Neural progenitor cell (in vitro differentiated cells): ENCODE data around the gene ADRB2. TPM values are rescaled to one million over a fixed set of nuclear protein-coding genes. Genes with fewer than 3 reads are reported as not detected.
A peak's percentile ranks its signal among the peaks of the same experiment; 100 is the strongest.

Experiments used
- DNase-seq: peaks from one replicate; pipeline ENCODE4 v3.0.0-alpha.2; 2016; ENCODE audit warnings: low spot score
- H2AFZ ChIP-seq: fragments of 200-600 bp; sonication (generic); replicated peaks from 2 replicates; pipeline ENCODE4 v1.6.1; 2016; ENCODE audit warnings: antibody characterized with exemption
- H3F3A ChIP-seq: fragments of 200-600 bp; sonication (generic); 2 replicates; pipeline ENCODE4 v1.6.1; 2016; ENCODE audit warnings: antibody characterized with exemption, low read depth
- H3K27ac ChIP-seq: fragments of 200-600 bp; sonication (generic); 2 replicates; pipeline ENCODE4 v1.5.1; 2016; ENCODE audit warnings: mild to moderate bottlenecking
- H3K27me3 ChIP-seq: fragments of 200-600 bp; sonication (generic); 2 replicates; pipeline ENCODE4 v1.6.1; 2016; ENCODE audit warnings: mild to moderate bottlenecking, moderate library complexity
- H3K36me3 ChIP-seq: fragments of 200-600 bp; sonication (generic); 2 replicates; pipeline ENCODE4 v1.5.1; 2016
- H3K4me1 ChIP-seq: fragments of 200-600 bp; sonication (generic); 2 replicates; pipeline ENCODE4 v1.6.1; 2016; ENCODE audit warnings: mixed run types
- H3K4me2 ChIP-seq: fragments of 200-600 bp; sonication (generic); 2 replicates; pipeline ENCODE4 v1.6.1; 2016
- H3K4me3 ChIP-seq: fragments of 200-600 bp; sonication (generic); 2 replicates; pipeline ENCODE4 v1.5.1; 2016
- H3K79me2 ChIP-seq: fragments of 200-600 bp; sonication (generic); 2 replicates; pipeline ENCODE4 v1.6.1; 2016; ENCODE audit warnings: low read depth
- H3K9ac ChIP-seq: fragments of 200-600 bp; sonication (generic); 2 replicates; pipeline ENCODE4 v1.6.1; 2016
- H3K9me3 ChIP-seq: fragments of 200-600 bp; sonication (generic); 2 replicates; pipeline ENCODE4 v1.5.1; 2016; ENCODE audit warnings: low read depth
- H4K20me1 ChIP-seq: fragments of 200-600 bp; sonication (generic); 2 replicates; pipeline ENCODE4 v1.6.1; 2016; ENCODE audit warnings: low read depth
- H3K27ac Mint-ChIP-seq: 3 replicates; pipeline ENCODE4 v1.8.0; 2021; ENCODE audit warnings: mixed read lengths
- H3K27me3 Mint-ChIP-seq: 2 replicates; pipeline ENCODE4 v1.8.0; 2022; ENCODE audit warnings: low read depth, mild to moderate bottlenecking, inconsistent platforms, moderate library complexity, mixed read lengths; ENCODE audit not compliant: insufficient read depth
- H3K36me3 Mint-ChIP-seq: 3 replicates; pipeline ENCODE4 v1.8.0; 2021; ENCODE audit warnings: mixed read lengths
- H3K4me1 Mint-ChIP-seq: 3 replicates; pipeline ENCODE4 v1.8.0; 2021; ENCODE audit warnings: mixed read lengths
- H3K4me3 Mint-ChIP-seq: 3 replicates; pipeline ENCODE4 v1.8.0; 2021; ENCODE audit warnings: mild to moderate bottlenecking, moderate library complexity, mixed read lengths
- H3K9me3 Mint-ChIP-seq: 3 replicates; pipeline ENCODE4 v1.8.0; 2020; ENCODE audit warnings: mixed read lengths
- CTCF ChIP-seq: fragments of 200-600 bp; sonication (generic); IDR thresholded peaks from 2 replicates; pipeline ENCODE4 v1.5.1; 2017; ENCODE audit warnings: antibody characterized with exemption, mild to moderate bottlenecking
- EZH2 ChIP-seq: fragments of 200-600 bp; sonication (generic); IDR thresholded peaks from 2 replicates; pipeline ENCODE4 v1.6.1; 2017; ENCODE audit warnings: antibody characterized with exemption, mild to moderate bottlenecking, moderate library complexity
- EZH2phosphoT487 ChIP-seq: fragments of 200-600 bp; sonication (generic); IDR thresholded peaks from 2 replicates; pipeline ENCODE4 v1.6.1; 2017; ENCODE audit warnings: antibody characterized with exemption
- total RNA-seq: library from RNA; depleted of rRNA; stranded (reverse); fragments of >200 nt; gene quantifications from 2 replicates; pipeline ENCODE4 v1.2.3, GENCODE V29; 2015; ENCODE audit warnings: low replicate concordance

Gene ADRB2
- 0.32 and 0.40 TPM in 2 replicates for total RNA-seq

GRCh38 chr5:148826053-148826738 is at the start of gene ADRB2:
ADRB2 (plus strand) TSS chr5:148826611; CDS start chr5:148826832, 221 bp downstream.
- Histone ChIP-seq H3K27me3 (peaks cover 58% of the 10 kb centered on the region), H3K36me3 (no peaks in the 10 kb centered on the region), H4K20me1 (no peaks in the 10 kb centered on the region), H2AFZ (peak within 1 kb of the TSS; percentile 80), H3K4me2 (peak within 1 kb of the TSS; percentile 91), H3K9ac (no peak within 1 kb of the TSS), H3K9me3 (no peaks in the 10 kb centered on the region), H3K4me1 (no peaks in the 10 kb centered on the region), H3F3A (no peaks in the 10 kb centered on the region), H3K4me3 (peak within 1 kb of the TSS; percentile 66), H3K27ac (no peak within 1 kb of the TSS), H3K79me2 (no peaks in the 10 kb centered on the region)
- DNase-seq, result peak; percentile 96
- H3K4me3 Mint-ChIP-seq, result peak within 1 kb of the TSS; percentile 87
- peaks cover 9% of the 10 kb centered on the region for H3K4me1 Mint-ChIP-seq
- H3K27me3 Mint-ChIP-seq, result peaks cover 30% of the 10 kb centered on the region
- H3K27ac Mint-ChIP-seq, result no peak within 1 kb of the TSS
- no peaks in the 10 kb centered on the region for H3K36me3 Mint-ChIP-seq
- no peak for TF ChIP-seq CTCF
- no peak for TF ChIP-seq EZH2
- no peak for TF ChIP-seq EZH2phosphoT487
- no peaks in the 10 kb centered on the region for H3K9me3 Mint-ChIP-seq

GRCh38 chr5:148776780-148777179 is 49.6 kb upstream of the ADRB2 start:
- no peak overlapping the region for H3K4me3 ChIP-seq
- no peak overlapping the region for H3K27ac ChIP-seq
- no peaks in the 10 kb centered on the region for H3K79me2 ChIP-seq
- Mint-ChIP-seq H3K4me1 (no peaks in the 10 kb centered on the region), H3K27me3 (no peaks in the 10 kb centered on the region), H3K4me3 (no peak overlapping the region), H3K27ac (no peak overlapping the region), H3K9me3 (no peaks in the 10 kb centered on the region), H3K36me3 (no peaks in the 10 kb centered on the region)
- no peak overlapping the region for H3K9ac ChIP-seq
- H2AFZ ChIP-seq, result no peak overlapping the region
- no peaks in the 10 kb centered on the region for H3K36me3 ChIP-seq
- no peak overlapping the region for H3K4me2 ChIP-seq
- H4K20me1 ChIP-seq, result no peaks in the 10 kb centered on the region
- H3K9me3 ChIP-seq, result no peaks in the 10 kb centered on the region
- H3K27me3 ChIP-seq, result no peaks in the 10 kb centered on the region
- no peaks in the 10 kb centered on the region for H3F3A ChIP-seq
- DNase-seq, result no peak
- H3K4me1 ChIP-seq, result no peaks in the 10 kb centered on the region
- TF ChIP-seq EZH2phosphoT487 (no peak), CTCF (no peak), EZH2 (no peak)

- Histone ChIP-seq H3K4me2 (no peak overlapping the region), H3K4me3 (no peak overlapping the region), H4K20me1 (no peaks in the 10 kb centered on the region), H3K4me1 (no peaks in the 10 kb centered on the region), H3K9ac (no peak overlapping the region), H3K27me3 (no peaks in the 10 kb centered on the region), H3K36me3 (no peaks in the 10 kb centered on the region), H3K27ac (no peak overlapping the region), H2AFZ (no peak overlapping the region), H3K79me2 (no peaks in the 10 kb centered on the region), H3F3A (no peaks in the 10 kb centered on the region), H3K9me3 (no peaks in the 10 kb centered on the region)
- no peak for DNase-seq
- no peak for TF ChIP-seq EZH2
- no peak for TF ChIP-seq EZH2phosphoT487
- TF ChIP-seq CTCF, result no peak
- H3K4me1 Mint-ChIP-seq, result no peaks in the 10 kb centered on the region
- no peak overlapping the region for H3K4me3 Mint-ChIP-seq
- no peaks in the 10 kb centered on the region for H3K27me3 Mint-ChIP-seq
- H3K36me3 Mint-ChIP-seq, result no peaks in the 10 kb centered on the region
- H3K9me3 Mint-ChIP-seq, result no peaks in the 10 kb centered on the region
- no peak overlapping the region for H3K27ac Mint-ChIP-seq
These were observed 47.5 kb upstream of the ADRB2 start for GRCh38 chr5:148778882-148779281.
